ENCODE data around the gene CD109.
A peak's percentile ranks its signal among the peaks of the same experiment; 100 is the strongest.

The CD109 gene

GRCh38 chr6:73669005-73669404, 27.0 kb upstream of the CD109 start:
- H3K36me3 ChIP-seq (ENCODE audit: control insufficient read depth in 1 of 2, insufficient read depth in 2 of 2, low read length in 2 of 2), result no peaks in the 10 kb centered on the region
- H4K91ac ChIP-seq (ENCODE audit: low read depth, low read length), result no peak overlapping the region
- no peaks in the 10 kb centered on the region for H3K79me1 ChIP-seq (ENCODE audit: low read length)
- no peak overlapping the region for H2BK12ac ChIP-seq (ENCODE audit: low read length)
- no peak overlapping the region for H3K4ac ChIP-seq (ENCODE audit: low read depth, low read length)
- H3K27ac ChIP-seq (ENCODE audit: low read depth, low read length), result no peak overlapping the region
- H3K23ac ChIP-seq (ENCODE audit: low read length), result no peak overlapping the region
- no peak overlapping the region for H2BK120ac ChIP-seq (ENCODE audit: insufficient read depth, low read length, poor library complexity)
- WGBS (ENCODE audit: extremely low coverage, insufficient coverage, insufficient read length), result no CpG with 5 or more reads among the region's 1 CpG
- no peak overlapping the region for H3K9ac ChIP-seq (ENCODE audit: low read length)
- H4K12ac ChIP-seq (ENCODE audit: low read depth, low read length), result no peak overlapping the region
- H2BK5ac ChIP-seq (ENCODE audit: low read depth, low read length, poor library complexity), result no peak overlapping the region
- no peak overlapping the region for H3K14ac ChIP-seq (ENCODE audit: low read length)
- H3K4me3 ChIP-seq (ENCODE audit: low read depth, low read length), result no peak overlapping the region
- H3K27me3 ChIP-seq (ENCODE audit: insufficient read depth, low read length), result no peaks in the 10 kb centered on the region
- H3K79me2 ChIP-seq (ENCODE audit: control insufficient read depth, insufficient read depth, low read length, poor library complexity), result no peaks in the 10 kb centered on the region
- H3K9me3 ChIP-seq (ENCODE audit: insufficient read depth, low read depth, low read length), result no peaks in the 10 kb centered on the region
- no peak overlapping the region for H2AK5ac ChIP-seq (ENCODE audit: low read length)
- H3K18ac ChIP-seq (ENCODE audit: low read length), result no peak overlapping the region
- H2AFZ ChIP-seq (ENCODE audit: insufficient read depth, low read length, poor library complexity), result no peak overlapping the region
- DNase-seq, result no peak
- no peaks in the 10 kb centered on the region for H3K4me1 ChIP-seq (ENCODE audit: control insufficient read depth in 1 of 2, insufficient read depth in 2 of 2, low read length in 2 of 2)
- no peak overlapping the region for H3K4me2 ChIP-seq (ENCODE audit: low read length)
- H4K8ac ChIP-seq (ENCODE audit: low read depth, low read length), result no peak overlapping the region

DNA sequence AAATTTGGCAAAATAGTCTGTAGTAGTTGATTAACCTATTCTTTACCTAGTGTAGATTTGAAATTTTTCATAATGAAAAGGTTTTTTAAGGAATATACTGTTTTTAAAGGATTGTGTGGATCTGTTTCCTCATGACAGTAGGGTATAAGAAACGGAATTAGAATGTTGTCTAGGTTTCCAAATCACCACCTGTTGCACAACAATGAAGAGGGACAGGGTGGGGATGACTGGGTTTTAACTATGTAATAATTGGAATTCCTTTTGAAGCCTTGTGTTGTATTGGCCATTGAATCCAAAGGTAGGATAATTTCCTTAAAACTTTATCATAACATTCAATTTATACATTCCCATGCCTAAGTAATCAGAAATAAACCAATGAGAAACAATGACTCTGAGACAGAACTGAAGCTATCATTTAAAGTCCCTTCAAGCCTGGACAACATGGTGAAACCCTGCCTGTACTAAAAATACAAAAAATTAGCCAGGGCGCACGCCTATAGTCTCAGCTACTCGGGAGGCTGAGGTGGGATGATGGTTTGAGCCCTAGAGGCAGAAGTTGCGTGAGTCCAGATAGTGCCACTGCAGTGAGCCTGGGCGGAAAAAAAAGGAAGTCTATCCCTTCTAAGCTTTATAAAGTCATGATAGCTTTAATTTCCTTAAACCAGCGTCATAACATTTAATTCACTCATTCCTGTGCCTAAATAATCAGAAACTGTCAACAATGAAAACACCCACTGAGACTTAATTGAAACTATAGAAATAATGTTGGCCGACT, 23.9 kb upstream of the CD109 start:
- Histone ChIP-seq H2BK5ac (ENCODE audit: low read depth, low read length, poor library complexity) (no peak overlapping the region), H3K27me3 (ENCODE audit: insufficient read depth, low read length) (no peaks in the 10 kb centered on the region), H3K4me3 (ENCODE audit: low read depth, low read length) (no peak overlapping the region), H3K27ac (ENCODE audit: low read depth, low read length) (no peak overlapping the region), H3K4me2 (ENCODE audit: low read length) (no peak overlapping the region), H2AFZ (ENCODE audit: insufficient read depth, low read length, poor library complexity) (no peak overlapping the region), H4K8ac (ENCODE audit: low read depth, low read length) (no peak overlapping the region), H3K79me1 (ENCODE audit: low read length) (no peaks in the 10 kb centered on the region), H3K36me3 (ENCODE audit: control insufficient read depth in 1 of 2, insufficient read depth in 2 of 2, low read length in 2 of 2) (no peaks in the 10 kb centered on the region), H2AK5ac (ENCODE audit: low read length) (no peak overlapping the region), H3K4ac (ENCODE audit: low read depth, low read length) (no peak overlapping the region), H3K23ac (ENCODE audit: low read length) (no peak overlapping the region), H3K18ac (ENCODE audit: low read length) (no peak overlapping the region), H3K14ac (ENCODE audit: low read length) (no peak overlapping the region), H3K4me1 (ENCODE audit: control insufficient read depth in 1 of 2, insufficient read depth in 2 of 2, low read length in 2 of 2) (no peaks in the 10 kb centered on the region), H3K9ac (ENCODE audit: low read length) (no peak overlapping the region), H2BK12ac (ENCODE audit: low read length) (no peak overlapping the region), H3K9me3 (ENCODE audit: insufficient read depth, low read depth, low read length) (no peaks in the 10 kb centered on the region), H3K79me2 (ENCODE audit: control insufficient read depth, insufficient read depth, low read length, poor library complexity) (no peaks in the 10 kb centered on the region), H2BK120ac (ENCODE audit: insufficient read depth, low read length, poor library complexity) (no peak overlapping the region), H4K12ac (ENCODE audit: low read depth, low read length) (no peak overlapping the region), H4K91ac (ENCODE audit: low read depth, low read length) (no peak overlapping the region)
- peak in 1 of 2 donors; percentile 48 for DNase-seq
- WGBS (ENCODE audit: extremely low coverage, insufficient coverage, insufficient read length), result no CpG with 5 or more reads among the region's 8 CpGs

DNA sequence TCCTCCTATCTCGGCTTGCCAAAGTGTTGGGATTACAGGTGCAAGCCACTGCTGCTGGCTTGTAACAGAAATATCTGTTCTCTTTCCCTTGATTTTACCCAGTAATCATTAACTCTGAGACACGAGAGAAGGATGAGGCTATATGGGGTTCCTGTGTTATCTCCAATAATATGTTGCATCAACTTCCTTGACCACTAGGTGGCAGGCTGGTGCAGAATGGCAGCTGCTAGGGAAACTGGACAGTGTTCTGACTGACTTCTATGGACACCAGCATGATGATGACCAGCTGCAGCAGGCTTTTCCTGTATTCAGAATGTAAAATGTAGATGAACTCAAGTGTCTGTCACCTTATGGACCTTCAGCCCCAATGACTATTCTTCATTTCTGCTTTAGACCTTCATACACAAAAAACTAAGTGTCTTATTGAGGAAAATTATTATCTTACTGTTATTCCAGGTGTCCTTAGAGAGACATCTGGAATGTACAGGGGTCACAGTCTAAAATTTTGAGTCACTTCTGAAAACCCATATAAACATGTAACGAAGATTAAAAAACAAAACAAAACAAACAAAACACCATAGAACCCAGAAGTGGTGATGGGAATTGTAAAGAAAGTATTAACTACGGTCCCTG, 20.4 kb upstream of the CD109 start:
- Histone ChIP-seq H3K4me2 (ENCODE audit: low read length) (no peak overlapping the region), H3K27me3 (ENCODE audit: insufficient read depth, low read length) (no peaks in the 10 kb centered on the region), H2AFZ (ENCODE audit: insufficient read depth, low read length, poor library complexity) (no peak overlapping the region), H3K4me3 (ENCODE audit: low read depth, low read length) (no peak overlapping the region), H3K23ac (ENCODE audit: low read length) (no peak overlapping the region), H3K9me3 (ENCODE audit: insufficient read depth, low read depth, low read length) (no peaks in the 10 kb centered on the region), H3K27ac (ENCODE audit: low read depth, low read length) (no peak overlapping the region), H4K12ac (ENCODE audit: low read depth, low read length) (no peak overlapping the region), H2BK12ac (ENCODE audit: low read length) (no peak overlapping the region), H3K9ac (ENCODE audit: low read length) (no peak overlapping the region), H2BK120ac (ENCODE audit: insufficient read depth, low read length, poor library complexity) (no peak overlapping the region), H3K79me2 (ENCODE audit: control insufficient read depth, insufficient read depth, low read length, poor library complexity) (no peaks in the 10 kb centered on the region), H3K4ac (ENCODE audit: low read depth, low read length) (no peak overlapping the region), H3K14ac (ENCODE audit: low read length) (no peak overlapping the region), H3K36me3 (ENCODE audit: control insufficient read depth in 1 of 2, insufficient read depth in 2 of 2, low read length in 2 of 2) (no peaks in the 10 kb centered on the region), H3K4me1 (ENCODE audit: control insufficient read depth in 1 of 2, insufficient read depth in 2 of 2, low read length in 2 of 2) (no peaks in the 10 kb centered on the region), H3K18ac (ENCODE audit: low read length) (no peak overlapping the region), H4K91ac (ENCODE audit: low read depth, low read length) (no peak overlapping the region), H2BK5ac (ENCODE audit: low read depth, low read length, poor library complexity) (no peak overlapping the region), H4K8ac (ENCODE audit: low read depth, low read length) (no peak overlapping the region), H2AK5ac (ENCODE audit: low read length) (no peak overlapping the region), H3K79me1 (ENCODE audit: low read length) (no peaks in the 10 kb centered on the region)
- WGBS (ENCODE audit: extremely low coverage, insufficient coverage, insufficient read length), result no CpG with 5 or more reads among the region's 4 CpGs
- DNase-seq, result peak; percentile 84 to 97

- H2BK5ac ChIP-seq (ENCODE audit: low read depth, low read length, poor library complexity), result no peak overlapping the region
- H3K79me2 ChIP-seq (ENCODE audit: control insufficient read depth, insufficient read depth, low read length, poor library complexity), result no peaks in the 10 kb centered on the region
- no peak overlapping the region for H3K14ac ChIP-seq (ENCODE audit: low read length)
- no peak overlapping the region for H3K9ac ChIP-seq (ENCODE audit: low read length)
- no peak overlapping the region for H2BK12ac ChIP-seq (ENCODE audit: low read length)
- H3K4me2 ChIP-seq (ENCODE audit: low read length), result no peak overlapping the region
- H3K4ac ChIP-seq (ENCODE audit: low read depth, low read length), result no peak overlapping the region
- no peak overlapping the region for H2BK120ac ChIP-seq (ENCODE audit: insufficient read depth, low read length, poor library complexity)
- H3K23ac ChIP-seq (ENCODE audit: low read length), result no peak overlapping the region
- no peaks in the 10 kb centered on the region for H3K27me3 ChIP-seq (ENCODE audit: insufficient read depth, low read length)
- no peaks in the 10 kb centered on the region for H3K9me3 ChIP-seq (ENCODE audit: insufficient read depth, low read depth, low read length)
- no peak overlapping the region for H4K12ac ChIP-seq (ENCODE audit: low read depth, low read length)
- H3K79me1 ChIP-seq (ENCODE audit: low read length), result no peaks in the 10 kb centered on the region
- H3K36me3 ChIP-seq (ENCODE audit: control insufficient read depth in 1 of 2, insufficient read depth in 2 of 2, low read length in 2 of 2), result no peaks in the 10 kb centered on the region
- H3K18ac ChIP-seq (ENCODE audit: low read length), result no peak overlapping the region
- WGBS (ENCODE audit: extremely low coverage, insufficient coverage, insufficient read length), result no CpG with 5 or more reads among the region's 3 CpGs
- no peak overlapping the region for H4K91ac ChIP-seq (ENCODE audit: low read depth, low read length)
- H3K4me1 ChIP-seq (ENCODE audit: control insufficient read depth in 1 of 2, insufficient read depth in 2 of 2, low read length in 2 of 2), result no peaks in the 10 kb centered on the region
- H2AK5ac ChIP-seq (ENCODE audit: low read length), result no peak overlapping the region
- H3K27ac ChIP-seq (ENCODE audit: low read depth, low read length), result no peak overlapping the region
- H4K8ac ChIP-seq (ENCODE audit: low read depth, low read length), result no peak overlapping the region
- no peak for DNase-seq
- no peak overlapping the region for H3K4me3 ChIP-seq (ENCODE audit: low read depth, low read length)
- no peak overlapping the region for H2AFZ ChIP-seq (ENCODE audit: insufficient read depth, low read length, poor library complexity)
Measured at GRCh38 chr6:73679009-73679408, 17.0 kb upstream of the CD109 start.
